ENCODE results near the gene SZT2. TPM values are rescaled to one million over a fixed set of nuclear protein-coding genes. Genes with fewer than 3 reads are reported as not detected.

The SZT2 gene
- total and polyA plus RNA-seq, 2 of the 4 experiments (the other 2 are of a cell fraction): 9.5 to 14.3 TPM

DNA sequence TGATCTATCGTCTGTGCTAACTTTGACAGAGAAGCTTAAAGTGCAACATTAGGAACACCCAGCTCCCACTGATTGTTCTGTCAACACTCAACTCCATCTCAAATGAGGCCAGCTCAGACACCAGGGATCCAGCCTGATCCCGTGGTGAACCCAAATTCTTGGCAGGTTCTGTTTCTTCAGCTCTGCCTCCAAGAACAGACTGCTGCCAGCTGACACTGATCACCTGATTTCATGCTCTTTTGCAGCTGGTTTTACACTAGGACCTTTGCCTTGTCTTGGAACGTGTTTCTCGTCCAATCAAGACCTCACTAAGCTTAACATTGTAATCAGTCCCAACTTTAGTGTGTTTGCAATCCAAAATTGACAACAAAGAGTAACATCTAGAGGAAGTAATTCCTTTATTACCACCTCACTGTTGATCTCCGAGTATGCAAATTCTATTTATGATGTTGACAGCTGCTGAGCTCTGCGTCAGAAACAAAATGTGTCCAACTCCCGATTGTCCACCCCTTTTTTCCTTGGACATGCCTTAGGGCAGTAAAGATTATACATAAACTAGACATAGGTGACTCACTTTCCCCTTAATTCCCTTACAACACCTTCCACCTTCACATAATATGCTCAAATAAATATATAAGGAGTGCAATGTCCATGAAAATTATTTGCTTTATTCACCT is 65.7 kb downstream of the SZT2 start:
- TF ChIP-seq BHLHE40 (IDR thresholded peaks at IDR 0.05; ENCODE audit: low read depth, low read length) (no peak), FOS (IDR thresholded peaks at IDR 0.05; ENCODE audit: low read depth, low read length) (no peak), RFX5 (IDR thresholded peaks at IDR 0.05; ENCODE audit: low read depth, low read length) (no peak), MAZ (IDR thresholded peaks at IDR 0.05; ENCODE audit: borderline replicate concordance, low read depth, low read length) (no peak), RCOR1 (IDR thresholded peaks at IDR 0.05; ENCODE audit: insufficient replicate concordance, low read length) (no peak), CEBPB (IDR thresholded peaks at IDR 0.05; ENCODE audit: low read depth, low read length) (no peak), NFE2L2 (IDR thresholded peaks at IDR 0.05; ENCODE audit: low read depth, low read length) (no peak), CHD1 (IDR thresholded peaks at IDR 0.05; ENCODE audit: low read depth, low read length) (no peak), SMC3 (IDR thresholded peaks at IDR 0.05; ENCODE audit: low read depth, low read length) (no peak), RAD21 (IDR thresholded peaks at IDR 0.05; ENCODE audit: low read length) (no peak), POLR2A (IDR thresholded peaks at IDR 0.05; ENCODE audit: low read depth, low read length) (no peak), MAFK (IDR thresholded peaks at IDR 0.05; ENCODE audit: low read depth, low read length) (no peak)
- TF ChIP-seq, protein P1, sequence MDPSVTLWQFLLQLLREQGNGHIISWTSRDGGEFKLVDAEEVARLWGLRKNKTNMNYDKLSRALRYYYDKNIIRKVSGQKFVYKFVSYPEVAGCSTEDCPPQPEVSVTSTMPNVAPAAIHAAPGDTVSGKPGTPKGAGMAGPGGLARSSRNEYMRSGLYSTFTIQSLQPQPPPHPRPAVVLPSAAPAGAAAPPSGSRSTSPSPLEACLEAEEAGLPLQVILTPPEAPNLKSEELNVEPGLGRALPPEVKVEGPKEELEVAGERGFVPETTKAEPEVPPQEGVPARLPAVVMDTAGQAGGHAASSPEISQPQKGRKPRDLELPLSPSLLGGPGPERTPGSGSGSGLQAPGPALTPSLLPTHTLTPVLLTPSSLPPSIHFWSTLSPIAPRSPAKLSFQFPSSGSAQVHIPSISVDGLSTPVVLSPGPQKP (IDR thresholded peaks at IDR 0.05; ENCODE audit: borderline replicate concordance, low read depth, low read length): no peak
- TF ChIP-seq, protein P2, sequence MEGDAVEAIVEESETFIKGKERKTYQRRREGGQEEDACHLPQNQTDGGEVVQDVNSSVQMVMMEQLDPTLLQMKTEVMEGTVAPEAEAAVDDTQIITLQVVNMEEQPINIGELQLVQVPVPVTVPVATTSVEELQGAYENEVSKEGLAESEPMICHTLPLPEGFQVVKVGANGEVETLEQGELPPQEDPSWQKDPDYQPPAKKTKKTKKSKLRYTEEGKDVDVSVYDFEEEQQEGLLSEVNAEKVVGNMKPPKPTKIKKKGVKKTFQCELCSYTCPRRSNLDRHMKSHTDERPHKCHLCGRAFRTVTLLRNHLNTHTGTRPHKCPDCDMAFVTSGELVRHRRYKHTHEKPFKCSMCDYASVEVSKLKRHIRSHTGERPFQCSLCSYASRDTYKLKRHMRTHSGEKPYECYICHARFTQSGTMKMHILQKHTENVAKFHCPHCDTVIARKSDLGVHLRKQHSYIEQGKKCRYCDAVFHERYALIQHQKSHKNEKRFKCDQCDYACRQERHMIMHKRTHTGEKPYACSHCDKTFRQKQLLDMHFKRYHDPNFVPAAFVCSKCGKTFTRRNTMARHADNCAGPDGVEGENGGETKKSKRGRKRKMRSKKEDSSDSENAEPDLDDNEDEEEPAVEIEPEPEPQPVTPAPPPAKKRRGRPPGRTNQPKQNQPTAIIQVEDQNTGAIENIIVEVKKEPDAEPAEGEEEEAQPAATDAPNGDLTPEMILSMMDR (conservative IDR thresholded peaks at IDR 0.05; ENCODE audit: low read depth, low read length): no peak
- TF ChIP-seq, protein P3, sequence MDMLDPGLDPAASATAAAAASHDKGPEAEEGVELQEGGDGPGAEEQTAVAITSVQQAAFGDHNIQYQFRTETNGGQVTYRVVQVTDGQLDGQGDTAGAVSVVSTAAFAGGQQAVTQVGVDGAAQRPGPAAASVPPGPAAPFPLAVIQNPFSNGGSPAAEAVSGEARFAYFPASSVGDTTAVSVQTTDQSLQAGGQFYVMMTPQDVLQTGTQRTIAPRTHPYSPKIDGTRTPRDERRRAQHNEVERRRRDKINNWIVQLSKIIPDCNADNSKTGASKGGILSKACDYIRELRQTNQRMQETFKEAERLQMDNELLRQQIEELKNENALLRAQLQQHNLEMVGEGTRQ (IDR thresholded peaks at IDR 0.05; ENCODE audit: low read depth, low read length): no peak
- Histone ChIP-seq H3K56ac (ENCODE audit: extremely low read depth, insufficient read depth, low read length) (no peak overlapping the region), H4K5ac (ENCODE audit: low read depth, low read length) (peak overlapping the region; percentile 23; the same call in 1 of the 2 replicates), H3K79me1 (ENCODE audit: low read depth in 1 of 2, low read length in 2 of 2) (peaks cover 10 to 42% of the 10 kb centered on the region in 2 experiments; a peak in 2 of 4 replicates), H3K4me3 (ENCODE audit: insufficient read depth, low read depth, low read length) (no peak overlapping the region), H2BK15ac (ENCODE audit: low read depth, low read length) (no peak overlapping the region), H2AFZ (replicated peaks; ENCODE audit: low read length, poor library complexity) (no peak overlapping the region), H3K27ac (ENCODE audit: insufficient read depth, low read length) (no peak overlapping the region), H4K91ac (ENCODE audit: insufficient read depth, low read depth, low read length) (no peak overlapping the region), H3K9me3 (ENCODE audit: control insufficient read depth, insufficient read depth, low read length) (no peaks in the 10 kb centered on the region), H2BK20ac (ENCODE audit: low read depth, low read length) (no peak overlapping the region), H3K23ac (ENCODE audit: low read depth, low read length) (peak overlapping the region; percentile 24; the same call in 1 of the 2 replicates), H3K27me3 (ENCODE audit: control insufficient read depth, insufficient read depth, low read length) (no peaks in the 10 kb centered on the region), H3K4ac (ENCODE audit: low read depth, low read length) (peak overlapping the region; percentile 11; the same call in 1 of the 2 replicates), H2AK5ac (ENCODE audit: low read depth, low read length) (peak overlapping the region; percentile 74; the same call in 1 of the 2 replicates), H4K20me1 (ENCODE audit: insufficient read depth, low read length) (peaks cover 8% of the 10 kb centered on the region; the same call in 1 of the 2 replicates), H3K36me3 (ENCODE audit: control insufficient read depth, insufficient read depth, low read length) (peaks cover 20% of the 10 kb centered on the region), H3K9ac (ENCODE audit: low read depth, low read length) (no peak overlapping the region), H3K14ac (replicated peaks; ENCODE audit: low read depth, low read length) (0 out of 2 replicates have a peak overlapping the region, but pooled peaks have one; percentile 50), H2BK120ac (ENCODE audit: low read depth, low read length) (peak overlapping the region; percentile 16; the same call in 1 of the 2 replicates), H3K9me1 (ENCODE audit: insufficient read depth, low read length) (peaks cover 9% of the 10 kb centered on the region), H3K18ac (ENCODE audit: low read depth, low read length) (no peak overlapping the region), H2BK5ac (ENCODE audit: low read depth, low read length, poor library complexity, severe bottlenecking) (no peak overlapping the region), H3K4me1 (ENCODE audit: control insufficient read depth, insufficient read depth, low read length) (peaks cover 7% of the 10 kb centered on the region), H3K4me2 (ENCODE audit: low read depth, low read length) (no peak overlapping the region), H2AK9ac (replicated peaks; ENCODE audit: low read depth, low read length, poor library complexity) (peak overlapping the region; percentile 47), H4K8ac (ENCODE audit: low read depth in 2 of 2, low read length in 2 of 2) (peak overlapping the region in 1 of 2 experiments; percentile 40; a peak in 3 of 4 replicates)
- no TSS peak for BruUV-seq (replicated peaks)
- ChIA-PET POLR2A (ENCODE audit: unreplicated experiment) (no interaction called here), CTCF (no interaction called here)
- in situ Hi-C loops (cut with MboI; ENCODE audit: low sequenced_read_pairs): no loop called here
- WGBS, 2 experiments (ENCODE audit: extremely low coverage in 2 of 2, insufficient read length in 1 of 2): 83% methylated on average over 2 of the region's 7 CpGs; no CpG with 5 or more reads in 1 of the 2 experiments
- no peak for DNase-seq
- no peak for ATAC-seq (ENCODE audit: low read depth)
- intact Hi-C loops (cut with micrococcal nuclease): no loop called here
- dilution Hi-C loops (cut with HindIII; ENCODE audit: low sequenced_read_pairs, unreplicated experiment): no loop called here
